BLaER1 (cell line): Measurements from ENCODE around the gene DIO3.

ENCODE experiments used
- H3K27ac ChIP-seq: shearing (Covaris generic); formaldehyde crosslinking; 2 replicates; pipeline ENCODE4 v1.8.1; 2022
- H3K27me3 ChIP-seq: shearing (Covaris generic); formaldehyde crosslinking; 2 replicates; pipeline ENCODE4 v1.8.1; 2022
- H3K36me3 ChIP-seq: shearing (Covaris generic); formaldehyde crosslinking; 2 replicates; pipeline ENCODE4 v1.8.1; 2022
- H3K4me1 ChIP-seq: shearing (Covaris generic); formaldehyde crosslinking; 2 replicates; pipeline ENCODE4 v1.8.1; 2022
- H3K4me2 ChIP-seq: shearing (Covaris generic); formaldehyde crosslinking; 2 replicates; pipeline ENCODE4 v1.8.1; 2022
- H3K4me3 ChIP-seq: shearing (Covaris generic); formaldehyde crosslinking; 2 replicates; pipeline ENCODE4 v1.8.1; 2022
- H3K9ac ChIP-seq: shearing (Covaris generic); formaldehyde crosslinking; 2 replicates; pipeline ENCODE4 v1.8.1; 2022
- H3K9me3 ChIP-seq: shearing (Covaris generic); formaldehyde crosslinking; 2 replicates; pipeline ENCODE4 v1.8.1; 2022
- H4K20me1 ChIP-seq: shearing (Covaris generic); formaldehyde crosslinking; 2 replicates; pipeline ENCODE4 v1.8.1; 2022
- Cebpa-rat ChIP-seq: shearing (Covaris generic); IDR thresholded peaks from 2 replicates; pipeline ENCODE4 v1.8.1; 2022

Gene DIO3

DNA sequence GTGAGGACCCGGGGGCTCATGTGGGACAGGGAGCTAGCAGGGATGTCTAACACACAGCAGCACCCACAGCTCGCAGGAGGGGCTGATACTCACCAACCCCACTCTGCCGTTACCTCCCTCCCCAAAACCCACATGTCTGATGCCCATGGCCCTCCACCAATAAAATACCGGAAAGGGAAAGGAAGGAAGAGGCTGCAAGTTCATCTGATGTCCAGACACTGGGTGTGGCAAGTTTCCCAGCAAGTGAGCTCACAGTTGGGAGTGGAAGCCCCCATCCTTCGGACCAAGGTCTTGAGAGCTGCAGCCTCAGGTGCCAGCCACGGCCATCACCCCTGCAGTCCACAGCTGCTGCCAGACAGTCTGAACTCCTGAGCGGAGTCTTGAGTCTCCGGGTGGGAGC is 39.3 kb upstream of the DIO3 start:
- H3K4me1 ChIP-seq = peaks cover 93% of the 10 kb centered on the region
- H3K9ac ChIP-seq = no peak overlapping the region
- H3K9me3 ChIP-seq = no peaks in the 10 kb centered on the region; the same call in 1 of the 2 replicates
- no peak overlapping the region for H3K4me3 ChIP-seq
- H3K27ac ChIP-seq = peak overlapping the region; percentile 63; the same call in 1 of the 2 replicates
- H3K27me3 ChIP-seq = no peaks in the 10 kb centered on the region
- peak overlapping the region; percentile 68 for H3K4me2 ChIP-seq
- no peaks in the 10 kb centered on the region for H4K20me1 ChIP-seq
- TF ChIP-seq Cebpa-rat = no peak
- no peaks in the 10 kb centered on the region for H3K36me3 ChIP-seq

DNA sequence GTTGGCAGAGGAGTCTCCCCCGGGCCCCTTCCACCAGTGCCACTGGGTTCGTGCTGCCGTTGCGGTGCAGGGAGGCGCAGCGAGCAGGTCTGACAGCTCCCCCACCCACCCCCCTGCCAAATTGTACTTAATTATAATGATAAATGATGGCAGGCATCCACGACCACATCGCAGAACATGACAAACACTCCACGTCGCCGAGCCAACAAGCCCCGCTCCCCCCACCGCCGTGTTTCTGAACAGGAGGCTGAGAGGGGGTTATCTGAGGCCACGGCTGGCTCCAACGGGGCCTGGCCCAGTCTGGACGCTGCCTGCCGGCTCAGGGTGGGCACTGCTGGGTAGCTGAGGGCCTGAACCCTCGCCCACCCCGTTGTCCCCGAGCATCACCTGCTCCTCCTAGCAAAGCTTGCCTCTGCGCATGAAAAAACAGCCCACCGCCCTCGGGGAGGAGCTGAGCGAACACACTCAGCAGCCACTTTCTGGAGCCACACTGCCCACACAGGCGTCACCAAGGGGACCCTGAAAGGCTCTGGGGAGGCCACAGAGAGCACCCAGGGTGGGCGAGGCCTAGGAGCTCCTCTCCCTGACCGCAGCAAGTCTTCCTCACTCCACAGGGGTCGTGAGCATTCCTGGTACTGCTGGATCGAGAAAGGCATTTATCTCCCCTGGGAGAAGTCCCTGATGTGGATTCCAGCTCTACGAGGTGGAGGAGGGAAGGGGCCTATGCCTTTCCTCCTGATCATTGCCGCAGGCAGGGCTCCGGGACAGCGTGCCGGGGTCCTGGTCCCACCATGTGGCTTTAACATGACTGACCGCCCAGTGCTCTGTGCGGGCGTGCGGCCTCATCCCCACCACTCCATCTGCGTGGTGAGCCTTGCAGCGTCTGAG is 35.4 kb upstream of the DIO3 start:
- no peaks in the 10 kb centered on the region; the same call in 1 of the 2 replicates for H3K9me3 ChIP-seq
- H4K20me1 ChIP-seq = no peaks in the 10 kb centered on the region
- H3K4me1 ChIP-seq = peaks cover 92% of the 10 kb centered on the region
- peak overlapping the region; percentile 90 for H3K4me2 ChIP-seq
- peak overlapping the region; percentile 34 for H3K4me3 ChIP-seq
- H3K27ac ChIP-seq = peak overlapping the region; percentile 38
- TF ChIP-seq Cebpa-rat = no peak
- H3K9ac ChIP-seq = peak overlapping the region; percentile 23; the same call in 1 of the 2 replicates
- no peaks in the 10 kb centered on the region for H3K36me3 ChIP-seq
- H3K27me3 ChIP-seq = no peaks in the 10 kb centered on the region

DNA sequence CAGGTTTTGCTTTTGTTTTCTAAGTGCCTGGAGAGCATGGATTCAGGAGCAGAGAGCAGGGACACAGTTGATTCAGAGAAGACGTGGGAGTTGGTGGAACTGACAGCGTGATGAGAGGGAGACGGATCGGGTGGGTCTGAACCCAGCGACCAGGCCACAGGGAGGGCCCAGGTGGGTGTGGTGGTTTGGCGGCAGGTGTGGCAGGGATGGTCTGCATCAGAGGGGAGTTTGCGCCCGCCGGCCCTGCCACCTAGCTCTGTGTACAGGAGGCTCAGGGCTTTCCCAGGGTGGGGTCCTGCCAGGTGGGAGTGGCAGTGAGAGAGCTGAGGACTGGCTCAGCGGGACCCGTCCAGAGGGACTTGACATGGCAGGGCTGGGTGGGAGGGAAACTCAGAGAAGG is 33.3 kb upstream of the DIO3 start:
- no peaks in the 10 kb centered on the region for H3K36me3 ChIP-seq
- no peak overlapping the region for H3K9ac ChIP-seq
- no peaks in the 10 kb centered on the region for H3K27me3 ChIP-seq
- no peak overlapping the region for H3K4me3 ChIP-seq
- H3K4me1 ChIP-seq = peaks cover 77% of the 10 kb centered on the region
- no peaks in the 10 kb centered on the region; the same call in 1 of the 2 replicates for H3K9me3 ChIP-seq
- peak overlapping the region; percentile 90 for H3K4me2 ChIP-seq
- TF ChIP-seq Cebpa-rat = no peak
- no peaks in the 10 kb centered on the region for H4K20me1 ChIP-seq
- H3K27ac ChIP-seq = no peak overlapping the region

DNA sequence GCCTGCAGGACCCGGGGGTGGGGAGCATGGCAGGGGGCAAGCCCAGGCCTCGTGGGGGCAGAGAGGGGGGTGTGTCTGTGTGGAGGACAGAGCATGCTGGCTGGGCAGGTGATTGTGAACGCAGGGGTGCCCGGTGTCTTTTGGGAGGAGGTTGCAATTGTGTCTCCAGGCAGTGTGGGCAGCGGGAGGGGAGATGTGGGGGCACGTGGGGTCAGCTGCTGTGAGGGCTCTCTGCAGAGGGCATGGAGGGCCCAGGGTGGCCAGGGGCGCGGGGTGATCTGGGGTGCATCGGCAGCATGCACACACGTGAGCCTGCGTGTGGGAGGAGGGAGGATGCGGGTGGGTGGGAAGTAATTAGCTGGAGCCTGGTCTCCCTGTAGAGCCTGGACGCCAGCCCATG is 32.2 kb upstream of the DIO3 start:
- no peaks in the 10 kb centered on the region for H3K27me3 ChIP-seq
- no peak overlapping the region for H3K4me3 ChIP-seq
- TF ChIP-seq Cebpa-rat = no peak
- H3K4me1 ChIP-seq = peaks cover 76% of the 10 kb centered on the region
- no peaks in the 10 kb centered on the region for H4K20me1 ChIP-seq
- no peak overlapping the region for H3K9ac ChIP-seq
- H3K27ac ChIP-seq = no peak overlapping the region
- peak overlapping the region; percentile 83 for H3K4me2 ChIP-seq
- no peaks in the 10 kb centered on the region for H3K9me3 ChIP-seq
- no peaks in the 10 kb centered on the region for H3K36me3 ChIP-seq

DNA sequence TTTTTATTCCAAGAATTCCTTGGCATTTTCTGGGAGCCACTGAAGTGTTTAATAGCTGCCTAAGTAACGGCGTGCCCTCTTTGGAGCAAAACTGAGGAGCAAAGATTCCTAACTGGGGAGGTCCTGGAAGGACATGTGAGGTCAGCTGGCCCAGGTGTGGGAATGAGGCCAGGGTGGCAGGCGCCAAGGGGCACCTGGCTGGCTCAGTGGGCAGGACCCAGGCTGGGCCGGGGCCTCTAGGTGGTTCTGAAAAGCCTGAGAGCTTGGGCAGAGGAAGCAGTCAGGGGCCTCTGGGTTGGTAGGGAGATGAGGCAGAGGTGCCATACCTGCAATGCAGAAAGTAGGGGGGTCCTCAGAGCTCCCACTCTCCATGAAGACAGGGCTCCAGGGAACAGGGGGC is 27.1 kb upstream of the DIO3 start:
- Histone ChIP-seq H3K4me1 (peaks cover 75% of the 10 kb centered on the region), H3K27ac (peak overlapping the region; percentile 88), H3K4me3 (no peak overlapping the region), H3K9ac (0 out of 2 replicates have a peak overlapping the region, but pooled peaks have one; percentile 66), H3K27me3 (no peaks in the 10 kb centered on the region), H3K4me2 (peak overlapping the region; percentile 91), H3K36me3 (no peaks in the 10 kb centered on the region), H3K9me3 (no peaks in the 10 kb centered on the region), H4K20me1 (no peaks in the 10 kb centered on the region)
- no peak for TF ChIP-seq Cebpa-rat

DNA sequence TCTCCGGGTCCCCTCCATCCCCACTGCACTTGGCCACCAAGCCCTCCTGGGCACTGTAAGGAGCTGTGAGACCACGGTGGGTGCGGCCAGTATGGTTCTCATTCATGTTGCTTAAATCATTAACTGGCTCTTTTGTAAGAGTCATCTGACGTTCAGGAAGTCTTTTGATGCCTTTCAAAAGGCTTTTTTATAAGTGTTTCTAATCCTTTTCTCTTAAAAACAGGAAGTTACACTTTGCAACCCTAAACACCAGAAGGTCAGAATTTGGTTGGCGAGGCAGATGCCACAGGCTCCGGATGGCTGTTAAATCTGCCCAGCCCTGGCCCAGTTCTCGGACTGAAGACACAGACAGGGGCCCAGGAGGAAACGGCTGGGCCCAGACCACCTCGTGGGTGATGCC is 26.1 kb upstream of the DIO3 start:
- TF ChIP-seq Cebpa-rat = no peak
- H3K36me3 ChIP-seq = no peaks in the 10 kb centered on the region
- H3K9ac ChIP-seq = peak overlapping the region; percentile 66
- H3K4me3 ChIP-seq = peak overlapping the region; percentile 50
- no peaks in the 10 kb centered on the region for H3K27me3 ChIP-seq
- peak overlapping the region; percentile 91 for H3K4me2 ChIP-seq
- H4K20me1 ChIP-seq = no peaks in the 10 kb centered on the region
- peaks cover 69% of the 10 kb centered on the region for H3K4me1 ChIP-seq
- no peaks in the 10 kb centered on the region for H3K9me3 ChIP-seq
- H3K27ac ChIP-seq = peak overlapping the region; percentile 88

DNA sequence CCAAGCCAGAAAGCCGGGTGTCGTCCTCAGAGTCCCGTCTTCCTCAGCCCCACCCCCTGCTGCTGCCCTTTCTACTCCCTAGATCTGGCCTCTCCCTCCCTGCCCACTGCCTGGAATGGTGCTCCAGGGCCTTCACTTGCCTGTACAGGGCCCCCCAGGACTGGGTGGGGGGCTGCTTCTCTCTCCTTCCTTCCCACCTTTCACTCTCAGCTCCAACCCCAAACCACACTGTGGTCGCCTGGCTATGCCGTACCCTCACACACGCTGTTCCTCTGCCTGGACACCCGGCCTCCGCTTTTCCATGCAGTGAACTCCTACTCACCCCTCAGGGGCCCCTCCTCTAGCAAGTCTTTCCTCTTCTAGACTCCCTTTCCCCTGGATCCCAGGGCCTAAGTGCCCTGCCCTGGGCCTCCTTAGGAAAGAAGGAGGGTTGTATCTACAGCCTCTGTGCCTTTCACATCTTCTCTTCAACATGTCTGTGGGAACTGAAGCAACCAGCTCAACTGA is 25.5 kb upstream of the DIO3 start:
- Histone ChIP-seq H3K36me3 (no peaks in the 10 kb centered on the region), H3K4me1 (peaks cover 69% of the 10 kb centered on the region), H3K4me3 (peak overlapping the region; percentile 50), H3K9ac (peak overlapping the region; percentile 66), H3K9me3 (no peaks in the 10 kb centered on the region), H3K27me3 (no peaks in the 10 kb centered on the region), H4K20me1 (no peaks in the 10 kb centered on the region), H3K27ac (peak overlapping the region; percentile 88), H3K4me2 (peak overlapping the region; percentile 91)
- TF ChIP-seq Cebpa-rat = no peak

DNA sequence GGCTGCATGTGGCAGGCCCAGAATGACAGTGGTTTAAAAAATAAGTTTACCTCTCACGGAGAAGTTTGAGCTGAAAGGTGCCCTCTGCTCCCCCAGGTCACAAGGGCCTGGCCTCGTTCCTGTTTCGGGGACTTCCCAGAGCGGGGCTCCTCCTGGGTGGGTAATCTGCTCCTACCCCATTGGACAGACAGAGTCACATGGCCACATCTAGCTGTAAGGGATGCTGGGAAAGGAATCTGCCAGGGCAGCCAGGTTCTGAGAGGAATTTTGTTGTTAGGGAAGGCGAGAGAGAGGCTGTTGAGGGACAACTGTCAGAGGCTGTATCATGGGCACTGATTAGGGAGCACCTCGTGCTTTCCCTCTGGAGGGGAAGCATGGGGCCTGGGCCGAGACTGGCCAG is 24.0 kb upstream of the DIO3 start:
- TF ChIP-seq Cebpa-rat = no peak
- Histone ChIP-seq H3K36me3 (no peaks in the 10 kb centered on the region), H3K27ac (0 out of 2 replicates have a peak overlapping the region, but pooled peaks have one; percentile 88), H3K9ac (no peak overlapping the region), H3K4me1 (peaks cover 73% of the 10 kb centered on the region), H3K9me3 (no peaks in the 10 kb centered on the region), H3K4me2 (peak overlapping the region; percentile 91; the same call in 1 of the 2 replicates), H4K20me1 (no peaks in the 10 kb centered on the region), H3K4me3 (no peak overlapping the region), H3K27me3 (no peaks in the 10 kb centered on the region)

DNA sequence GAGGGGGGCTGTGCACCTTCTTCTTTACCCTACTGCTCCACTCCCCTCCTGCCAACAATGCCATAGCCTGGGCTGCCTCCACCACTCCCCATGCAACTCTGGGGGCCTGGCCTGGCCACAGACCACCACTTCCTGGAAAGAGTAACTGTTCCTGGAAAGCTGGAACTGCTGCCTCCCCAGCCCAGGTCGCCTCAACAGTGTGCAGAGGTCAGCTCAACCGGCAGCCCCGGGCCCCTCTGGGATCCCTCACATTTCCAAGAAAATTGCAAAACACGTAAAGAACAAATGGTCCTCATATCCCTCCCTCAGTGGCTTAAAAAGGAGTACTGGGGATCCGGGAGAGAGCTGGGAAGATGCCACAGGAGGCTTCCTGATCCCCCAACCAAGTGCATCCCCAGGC is 22.4 kb upstream of the DIO3 start:
- Histone ChIP-seq H3K4me2 (peak overlapping the region; percentile 30), H3K4me3 (no peak overlapping the region), H4K20me1 (no peaks in the 10 kb centered on the region), H3K4me1 (peaks cover 64% of the 10 kb centered on the region), H3K9me3 (no peaks in the 10 kb centered on the region), H3K27ac (0 out of 2 replicates have a peak overlapping the region, but pooled peaks have one; percentile 22), H3K36me3 (no peaks in the 10 kb centered on the region), H3K27me3 (no peaks in the 10 kb centered on the region), H3K9ac (no peak overlapping the region)
- TF ChIP-seq Cebpa-rat = no peak

DNA sequence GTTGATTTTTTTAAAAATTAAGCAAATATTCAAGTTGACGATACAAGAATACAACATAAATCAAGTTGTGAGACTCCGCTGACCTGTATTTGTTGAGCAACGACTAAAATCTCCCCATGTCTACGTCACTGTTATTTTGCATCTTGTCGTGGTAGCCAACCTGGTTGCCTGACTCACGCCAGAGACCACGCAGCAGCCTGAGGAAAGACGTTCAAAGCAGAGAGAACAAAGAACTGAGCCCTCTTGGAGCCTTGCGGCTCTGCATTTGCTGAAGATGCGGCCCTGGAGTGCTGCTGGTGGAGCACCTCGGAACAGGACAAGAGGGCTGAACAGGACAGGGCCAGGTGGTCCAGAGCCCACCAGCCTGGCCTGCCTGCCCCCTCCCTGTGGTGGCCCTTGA is 21.4 kb upstream of the DIO3 start:
- H3K9me3 ChIP-seq = no peaks in the 10 kb centered on the region
- H3K27ac ChIP-seq = no peak overlapping the region
- H3K4me3 ChIP-seq = no peak overlapping the region
- no peak overlapping the region for H3K9ac ChIP-seq
- peaks cover 54% of the 10 kb centered on the region for H3K4me1 ChIP-seq
- H3K4me2 ChIP-seq = peak overlapping the region; percentile 53
- no peaks in the 10 kb centered on the region for H4K20me1 ChIP-seq
- no peaks in the 10 kb centered on the region for H3K36me3 ChIP-seq
- no peak for TF ChIP-seq Cebpa-rat
- no peaks in the 10 kb centered on the region for H3K27me3 ChIP-seq
